OCI-LY1 (cell line): ENCODE results near the gene CORO2B.
A peak's percentile ranks its signal among the peaks of the same experiment; 100 is the strongest.

Experiments
- H2AFZ ChIP-seq: fragments of 200-600 bp; sonication (generic), shearing (Covaris generic); 2 replicates; pipeline ENCODE4 v1.6.0; 2014; ENCODE audit warnings: antibody characterized with exemption, mild to moderate bottlenecking, low read length
- H3F3A ChIP-seq: fragments of 200-600 bp; sonication (generic), shearing (Covaris generic); 2 replicates; pipeline ENCODE4 v1.6.0; 2014; ENCODE audit warnings: mild to moderate bottlenecking, antibody characterized with exemption, low read length, moderate library complexity; ENCODE audit not compliant: insufficient read depth
- H3K27ac ChIP-seq: fragments of 200-600 bp; sonication (generic); 2 replicates; pipeline ENCODE4 v1.5.1; 2014; ENCODE audit warnings: low read length, mixed run types, mild to moderate bottlenecking, low read depth; ENCODE audit not compliant: poor library complexity, severe bottlenecking
- H3K27me3 ChIP-seq: fragments of 200-600 bp; sonication (generic); 2 replicates; pipeline ENCODE4 v1.6.0; 2014; ENCODE audit warnings: antibody characterized with exemption, mild to moderate bottlenecking, low read length, moderate library complexity; ENCODE audit not compliant: insufficient read depth
- H3K36me3 ChIP-seq: fragments of 200-600 bp; sonication (generic); 2 replicates; pipeline ENCODE4 v1.6.1; 2014; ENCODE audit warnings: mild to moderate bottlenecking, antibody characterized with exemption, low read length, moderate library complexity, mixed read lengths; ENCODE audit not compliant: insufficient read depth
- H3K4me1 ChIP-seq: fragments of 200-600 bp; sonication (generic); 2 replicates; pipeline ENCODE4 v1.5.1; 2014; ENCODE audit warnings: mild to moderate bottlenecking, low read length, moderate library complexity; ENCODE audit not compliant: insufficient read depth, severe bottlenecking
- H3K4me2 ChIP-seq: fragments of 200-600 bp; sonication (generic), shearing (Covaris generic); 2 replicates; pipeline ENCODE4 v1.6.1; 2014; ENCODE audit warnings: low read length
- H3K4me3 ChIP-seq: fragments of 200-600 bp; sonication (generic); 2 replicates; pipeline ENCODE4 v1.5.1; 2014; ENCODE audit warnings: low read length, low read depth, mild to moderate bottlenecking, mixed read lengths; ENCODE audit not compliant: poor library complexity, severe bottlenecking
- H3K79me2 ChIP-seq: fragments of 200-600 bp; shearing (Covaris generic); 2 replicates; pipeline ENCODE4 v1.6.1; 2016; ENCODE audit warnings: mixed run types, low read length, mixed read lengths; ENCODE audit not compliant: insufficient read depth
- H3K9ac ChIP-seq: fragments of 200-600 bp; sonication (generic), shearing (Covaris generic); 2 replicates; pipeline ENCODE4 v1.6.1; 2014; ENCODE audit warnings: mild to moderate bottlenecking, low read length, mixed read lengths
- H3K9me2 ChIP-seq: fragments of 200-600 bp; sonication (generic), shearing (Covaris generic); 2 replicates; pipeline ENCODE4 v1.6.1; 2014; ENCODE audit warnings: low read depth, mild to moderate bottlenecking, low read length, mixed read lengths
- H3K9me3 ChIP-seq: fragments of 200-600 bp; shearing (Covaris generic); 2 replicates; pipeline ENCODE4 v1.6.1; 2014; ENCODE audit warnings: low read length, mixed read lengths
- H4K20me1 ChIP-seq: fragments of 200-600 bp; sonication (generic), shearing (Covaris generic); 2 replicates; pipeline ENCODE4 v1.6.0; 2016; ENCODE audit warnings: mild to moderate bottlenecking, low read length; ENCODE audit not compliant: insufficient read depth
- EZH2 ChIP-seq: fragments of 200-600 bp; sonication (generic), shearing (Covaris generic); IDR thresholded peaks from 2 replicates; pipeline ENCODE4 v1.8.0; 2017; ENCODE audit warnings: borderline replicate concordance, mixed run types, mild to moderate bottlenecking, antibody characterized with exemption, low read length, moderate library complexity, mixed read lengths
- TF ChIP-seq, protein P1 (sequence below): fragments of 200-600 bp; sonication (generic), shearing (Covaris generic); IDR thresholded peaks from 2 replicates; pipeline ENCODE4 v1.5.1; 2017; ENCODE audit warnings: mild to moderate bottlenecking, antibody characterized with exemption, low read length, moderate library complexity, mixed read lengths

The CORO2B gene

DNA sequence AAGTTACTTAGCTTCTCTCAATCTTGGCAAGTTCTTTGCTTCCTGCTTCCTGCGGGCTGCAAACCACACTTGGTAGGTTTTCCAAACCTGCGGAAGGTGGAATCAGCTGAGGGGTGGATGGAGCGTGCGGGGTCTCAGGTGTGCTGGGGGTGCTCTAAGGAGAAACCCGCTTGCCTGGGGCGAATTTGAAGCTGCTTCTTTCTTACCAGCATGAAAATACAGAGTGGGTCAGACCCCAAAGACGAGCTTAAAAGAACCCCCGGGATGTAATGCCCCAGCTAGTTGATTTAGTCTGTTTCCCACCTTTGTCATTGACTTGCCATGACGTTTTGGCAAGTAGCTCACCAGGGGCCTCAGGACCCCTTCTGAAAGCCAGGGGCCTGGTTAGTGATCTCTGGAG is 28.8 kb upstream of the CORO2B start:
- TF ChIP-seq, protein P1, sequence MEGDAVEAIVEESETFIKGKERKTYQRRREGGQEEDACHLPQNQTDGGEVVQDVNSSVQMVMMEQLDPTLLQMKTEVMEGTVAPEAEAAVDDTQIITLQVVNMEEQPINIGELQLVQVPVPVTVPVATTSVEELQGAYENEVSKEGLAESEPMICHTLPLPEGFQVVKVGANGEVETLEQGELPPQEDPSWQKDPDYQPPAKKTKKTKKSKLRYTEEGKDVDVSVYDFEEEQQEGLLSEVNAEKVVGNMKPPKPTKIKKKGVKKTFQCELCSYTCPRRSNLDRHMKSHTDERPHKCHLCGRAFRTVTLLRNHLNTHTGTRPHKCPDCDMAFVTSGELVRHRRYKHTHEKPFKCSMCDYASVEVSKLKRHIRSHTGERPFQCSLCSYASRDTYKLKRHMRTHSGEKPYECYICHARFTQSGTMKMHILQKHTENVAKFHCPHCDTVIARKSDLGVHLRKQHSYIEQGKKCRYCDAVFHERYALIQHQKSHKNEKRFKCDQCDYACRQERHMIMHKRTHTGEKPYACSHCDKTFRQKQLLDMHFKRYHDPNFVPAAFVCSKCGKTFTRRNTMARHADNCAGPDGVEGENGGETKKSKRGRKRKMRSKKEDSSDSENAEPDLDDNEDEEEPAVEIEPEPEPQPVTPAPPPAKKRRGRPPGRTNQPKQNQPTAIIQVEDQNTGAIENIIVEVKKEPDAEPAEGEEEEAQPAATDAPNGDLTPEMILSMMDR: no peak
- no peak for TF ChIP-seq EZH2
- Histone ChIP-seq H3K79me2 (no peaks in the 10 kb centered on the region), H3K9me2 (no peaks in the 10 kb centered on the region), H3K27me3 (no peaks in the 10 kb centered on the region), H4K20me1 (no peaks in the 10 kb centered on the region), H3K36me3 (no peaks in the 10 kb centered on the region), H3K4me3 (no peak overlapping the region), H3K9ac (no peak overlapping the region), H3K4me2 (no peak overlapping the region), H3F3A (no peaks in the 10 kb centered on the region), H2AFZ (no peak overlapping the region), H3K27ac (no peak overlapping the region), H3K4me1 (no peaks in the 10 kb centered on the region), H3K9me3 (no peaks in the 10 kb centered on the region)

DNA sequence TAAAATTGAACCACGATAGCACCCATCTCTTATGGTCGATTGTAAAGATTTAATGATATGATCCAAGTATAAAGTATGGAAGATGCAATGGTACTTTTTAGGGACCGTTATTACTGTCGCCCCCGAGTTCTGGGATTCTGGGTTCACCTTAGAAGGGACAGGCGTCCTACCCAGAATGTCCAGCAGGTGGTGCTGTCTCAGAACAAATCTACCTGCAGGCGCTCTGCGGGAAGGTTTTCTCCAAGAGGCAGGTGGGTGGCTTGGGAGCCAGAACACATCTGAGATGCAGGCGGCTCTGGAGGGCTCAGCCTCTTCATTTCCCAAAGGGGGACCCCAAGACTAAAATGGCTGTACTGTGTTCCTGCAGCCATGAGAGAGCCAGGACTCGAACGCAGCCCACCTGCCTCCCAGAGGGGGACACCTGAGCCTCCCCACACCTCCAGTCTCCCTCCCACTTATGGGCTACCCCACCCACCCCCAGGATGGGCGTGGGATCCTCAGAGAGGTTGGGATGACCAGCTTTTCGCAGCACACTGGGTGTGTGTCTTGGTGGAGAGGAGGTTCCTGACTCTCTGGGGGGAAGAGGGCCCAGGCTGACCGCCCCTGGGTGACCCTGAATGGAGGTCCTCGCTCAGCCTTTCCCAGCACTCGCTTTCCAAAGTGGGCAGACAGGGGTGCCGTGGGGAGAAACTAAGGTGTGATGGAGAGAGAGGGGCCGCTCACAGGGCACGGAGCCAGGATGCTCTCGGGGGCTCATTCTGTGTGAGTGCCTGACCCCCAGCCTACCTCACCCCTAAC is 28.1 kb upstream of the CORO2B start:
- Histone ChIP-seq H3K36me3 (no peaks in the 10 kb centered on the region), H3F3A (no peaks in the 10 kb centered on the region), H3K9me3 (no peaks in the 10 kb centered on the region), H2AFZ (no peak overlapping the region), H3K27me3 (no peaks in the 10 kb centered on the region), H3K4me3 (no peak overlapping the region), H3K79me2 (no peaks in the 10 kb centered on the region), H3K4me2 (no peak overlapping the region), H3K9ac (no peak overlapping the region), H3K27ac (no peak overlapping the region), H3K4me1 (no peaks in the 10 kb centered on the region), H4K20me1 (no peaks in the 10 kb centered on the region), H3K9me2 (no peaks in the 10 kb centered on the region)
- TF ChIP-seq, protein P1: peak; percentile 85
- no peak for TF ChIP-seq EZH2

DNA sequence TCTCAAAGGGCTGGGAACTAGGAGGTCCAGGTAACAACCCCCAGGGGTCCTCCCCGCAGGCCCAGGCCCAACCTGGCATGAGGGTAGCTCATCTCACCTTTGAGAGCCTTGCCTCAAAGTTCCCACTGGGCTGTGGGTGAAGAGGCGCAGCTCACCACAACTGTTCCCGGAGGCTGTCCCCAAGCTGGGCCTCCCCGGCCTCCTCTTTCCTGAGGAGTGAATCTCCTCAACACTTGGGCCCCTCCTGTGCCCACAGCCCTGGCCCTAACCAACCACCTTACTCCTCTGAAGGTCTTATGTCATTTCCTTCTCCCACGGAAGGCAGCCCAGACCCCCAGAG is 27.5 kb upstream of the CORO2B start:
- no peaks in the 10 kb centered on the region for H3K4me1 ChIP-seq
- no peaks in the 10 kb centered on the region for H3K9me3 ChIP-seq
- H3K9me2 ChIP-seq: no peaks in the 10 kb centered on the region
- H4K20me1 ChIP-seq: no peaks in the 10 kb centered on the region
- H3K36me3 ChIP-seq: no peaks in the 10 kb centered on the region
- no peak overlapping the region for H3K9ac ChIP-seq
- no peak overlapping the region for H3K4me2 ChIP-seq
- no peaks in the 10 kb centered on the region for H3F3A ChIP-seq
- H3K27me3 ChIP-seq: no peaks in the 10 kb centered on the region
- no peak overlapping the region for H3K27ac ChIP-seq
- TF ChIP-seq, protein P1: no peak
- no peak overlapping the region for H2AFZ ChIP-seq
- H3K79me2 ChIP-seq: no peaks in the 10 kb centered on the region
- H3K4me3 ChIP-seq: no peak overlapping the region
